ENCODE data around the gene MTUS2. TPM values are rescaled to one million over a fixed set of nuclear protein-coding genes. Genes with fewer than 3 reads are reported as not detected.

Gene MTUS2
- total and polyA plus RNA-seq, 7 experiments from 2014 or later: 0.05 to 0.83 TPM; not detected in 5

DNA sequence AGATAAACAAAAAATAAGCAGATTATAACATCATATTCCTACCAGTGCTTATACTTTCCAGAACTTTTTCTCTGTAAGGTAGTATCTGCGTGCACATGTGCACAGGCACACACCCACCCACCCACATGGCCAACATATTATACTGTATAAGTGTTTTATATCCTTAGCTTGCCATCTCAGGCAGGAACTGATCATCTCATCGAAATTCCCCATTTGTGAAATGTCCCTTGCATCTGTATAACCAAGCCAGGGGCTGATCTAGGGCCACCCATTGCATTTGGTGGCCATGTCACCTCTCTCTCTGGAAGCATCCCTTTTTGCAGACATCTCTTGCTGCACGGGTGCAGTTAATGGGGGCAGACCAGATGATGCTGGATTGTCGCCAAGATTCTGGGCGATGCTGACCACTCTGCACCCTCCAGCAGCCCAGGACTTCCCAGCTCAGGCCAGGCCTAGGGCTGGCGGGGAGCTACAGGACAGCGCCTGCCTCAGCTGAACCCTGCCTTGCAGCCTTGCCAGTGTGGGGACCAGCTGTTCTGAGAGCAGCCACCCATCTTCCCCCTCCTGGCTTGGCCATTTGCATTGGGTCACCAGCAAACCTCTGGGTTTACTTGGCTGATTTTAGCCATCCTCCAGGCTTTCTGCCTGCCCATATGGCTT is 679.5 kb downstream of the MTUS2 start:
- no peak overlapping the region for H3K4me3 Mint-ChIP-seq
- peaks cover 0 to 13% (median 7%) of the 10 kb centered on the region in 7 donors for H3K4me1 Mint-ChIP-seq
- H3K27ac Mint-ChIP-seq: no peak overlapping the region
- Histone ChIP-seq H3K27me3 (ENCODE audit: control insufficient read depth in 2 of 2, insufficient read depth in 2 of 2, low read length in 2 of 2) (no peaks in the 10 kb centered on the region), H3K36me3 (ENCODE audit: control insufficient read depth in 2 of 3, insufficient read depth in 3 of 3, low read length in 3 of 3) (no peaks in the 10 kb centered on the region), H3K27ac (ENCODE audit: low read depth, low read length) (no peak overlapping the region), H3K4me1 (ENCODE audit: control insufficient read depth in 2 of 2, insufficient read depth in 2 of 2, low read length in 2 of 2) (no peaks in the 10 kb centered on the region), H3K9me3 (ENCODE audit: control insufficient read depth in 2 of 3, low read length in 3 of 3) (no peaks in the 10 kb centered on the region), H3K4me3 (ENCODE audit: low read length) (no peak overlapping the region)
- H3K27me3 Mint-ChIP-seq: peaks cover 25 to 37% (median 27%) of the 10 kb centered on the region in 5 donors
- ChIA-PET CTCF (no interaction called here), POLR2A (no interaction called here)
- no peaks in the 10 kb centered on the region for H3K9me3 Mint-ChIP-seq
- H3K36me3 Mint-ChIP-seq: no peaks in the 10 kb centered on the region
- intact Hi-C loops (cut with micrococcal nuclease): no loop called here
- ATAC-seq (no peak), DNase-seq (no peak)

DNA sequence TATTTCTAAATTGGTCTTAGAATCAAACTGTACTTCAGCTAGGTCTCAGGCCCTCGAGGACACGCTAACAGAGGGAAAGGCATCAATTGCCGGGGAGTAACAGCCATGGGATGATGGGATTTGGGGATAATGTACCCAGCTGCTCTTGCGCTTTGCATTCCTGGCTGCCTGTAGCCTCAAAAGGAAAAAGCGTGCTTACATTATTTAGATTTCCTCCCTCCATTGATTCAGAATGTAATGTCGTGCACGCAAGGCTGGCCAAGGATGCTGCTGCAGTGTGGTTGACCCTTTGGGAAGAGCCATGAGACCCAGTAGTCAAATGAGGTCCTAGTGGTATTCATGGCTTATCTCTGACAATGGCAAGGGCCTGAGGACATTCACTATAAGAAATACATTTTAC is 680.2 kb downstream of the MTUS2 start:
- POLR2A ChIA-PET: no interaction called here
- no peak overlapping the region for H3K27ac Mint-ChIP-seq
- ATAC-seq (no peak), DNase-seq (no peak)
- intact Hi-C loops (cut with micrococcal nuclease): no loop called here
- H3K27me3 Mint-ChIP-seq: peaks cover 25 to 37% (median 27%) of the 10 kb centered on the region in 5 donors
- peaks cover 0 to 13% (median 7%) of the 10 kb centered on the region in 7 donors for H3K4me1 Mint-ChIP-seq
- CTCF ChIA-PET: no interaction called here
- H3K4me1 ChIP-seq (ENCODE audit: control insufficient read depth in 2 of 2, insufficient read depth in 2 of 2, low read length in 2 of 2): no peaks in the 10 kb centered on the region
- H3K36me3 Mint-ChIP-seq: no peaks in the 10 kb centered on the region
- no peaks in the 10 kb centered on the region for H3K27me3 ChIP-seq (ENCODE audit: control insufficient read depth in 2 of 2, insufficient read depth in 2 of 2, low read length in 2 of 2)
- no peaks in the 10 kb centered on the region for H3K9me3 ChIP-seq (ENCODE audit: control insufficient read depth in 2 of 3, low read length in 3 of 3)
- H3K27ac ChIP-seq (ENCODE audit: low read depth, low read length): no peak overlapping the region
- no peak overlapping the region for H3K4me3 ChIP-seq (ENCODE audit: low read length)
- H3K4me3 Mint-ChIP-seq: no peak overlapping the region
- no peaks in the 10 kb centered on the region for H3K36me3 ChIP-seq (ENCODE audit: control insufficient read depth in 2 of 3, insufficient read depth in 3 of 3, low read length in 3 of 3)
- H3K9me3 Mint-ChIP-seq: no peaks in the 10 kb centered on the region

DNA sequence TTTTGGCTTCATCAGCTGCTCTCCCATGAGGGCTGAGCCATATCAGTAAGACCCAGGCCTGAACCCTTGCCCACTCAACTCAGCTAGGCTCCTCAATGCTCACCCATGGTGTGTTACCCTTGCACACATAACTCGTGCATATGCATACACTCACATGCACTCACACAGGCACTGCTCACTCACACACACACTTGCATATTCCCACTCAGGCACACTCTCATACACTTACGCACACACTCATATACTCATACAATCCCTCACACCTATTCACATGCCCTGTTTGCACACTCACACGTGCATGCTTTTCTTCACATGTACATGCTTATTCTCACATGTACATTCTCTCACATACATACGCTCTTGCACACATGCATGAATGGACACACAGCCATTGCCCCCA is 681.5 kb downstream of the MTUS2 start:
- Mint-ChIP-seq H3K27ac (no peak overlapping the region), H3K27me3 (peaks cover 13 to 24% (median 15%) of the 10 kb centered on the region in 5 donors), H3K9me3 (no peaks in the 10 kb centered on the region), H3K4me3 (no peak overlapping the region), H3K36me3 (no peaks in the 10 kb centered on the region), H3K4me1 (peaks cover 0 to 7% (median 5%) of the 10 kb centered on the region in 7 donors)
- Histone ChIP-seq H3K27ac (ENCODE audit: low read depth, low read length) (no peak overlapping the region), H3K4me1 (ENCODE audit: control insufficient read depth in 2 of 2, insufficient read depth in 2 of 2, low read length in 2 of 2) (no peaks in the 10 kb centered on the region), H3K4me3 (ENCODE audit: low read length) (no peak overlapping the region), H3K9me3 (ENCODE audit: control insufficient read depth in 2 of 3, low read length in 3 of 3) (no peaks in the 10 kb centered on the region), H3K36me3 (ENCODE audit: control insufficient read depth in 2 of 3, insufficient read depth in 3 of 3, low read length in 3 of 3) (no peaks in the 10 kb centered on the region), H3K27me3 (ENCODE audit: control insufficient read depth in 2 of 2, insufficient read depth in 2 of 2, low read length in 2 of 2) (no peaks in the 10 kb centered on the region)
- ChIA-PET POLR2A (no interaction called here), CTCF (no interaction called here)
- intact Hi-C loops (cut with micrococcal nuclease): no loop called here
- no peak for DNase-seq
- ATAC-seq: peak; percentile 10

DNA sequence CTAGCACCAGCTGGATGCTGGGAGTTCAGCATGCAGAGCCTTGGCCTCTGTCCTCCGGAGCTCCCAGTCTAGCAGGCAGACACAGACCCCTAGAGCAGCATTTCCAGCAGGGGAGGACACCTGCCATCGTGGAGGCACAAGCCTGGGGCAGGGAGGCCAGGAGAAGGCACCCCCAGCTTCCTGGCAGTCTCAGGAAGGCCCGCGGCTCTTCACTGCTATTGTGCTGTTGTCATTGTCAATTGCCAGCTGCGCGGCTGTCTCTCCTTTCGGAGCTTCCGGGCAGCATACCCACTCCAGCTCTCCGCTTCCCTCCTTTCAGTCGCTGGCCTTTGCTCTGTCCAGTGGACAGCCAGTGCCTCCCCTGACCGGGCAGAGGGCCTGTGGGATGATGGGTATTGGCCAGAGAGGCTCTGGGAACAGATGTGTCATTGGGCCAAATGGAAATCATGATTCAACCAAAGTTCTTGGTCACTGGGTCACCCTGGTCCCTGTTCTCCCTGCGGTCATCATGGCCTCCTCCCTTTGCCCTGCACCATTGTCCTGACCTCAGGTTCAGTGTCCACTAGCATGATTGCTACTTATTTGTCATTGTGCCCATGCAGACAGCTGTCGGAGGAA is 682.4 kb downstream of the MTUS2 start:
- Mint-ChIP-seq H3K27me3 (peaks cover 12 to 18% (median 13%) of the 10 kb centered on the region in 5 donors), H3K4me1 (peaks cover 0 to 7% (median 4%) of the 10 kb centered on the region in 7 donors), H3K4me3 (no peak overlapping the region), H3K36me3 (no peaks in the 10 kb centered on the region), H3K27ac (no peak overlapping the region), H3K9me3 (no peaks in the 10 kb centered on the region)
- no peak overlapping the region for H3K4me3 ChIP-seq (ENCODE audit: low read length)
- ATAC-seq (no peak), DNase-seq (no peak)
- CTCF ChIA-PET: interaction anchor here (1.0 to 1.1 kb wide), 2 partner anchors 16 to 610 kb away, joined by 3 read pairs; no protein-coding TSS in a partner anchor
- H3K27ac ChIP-seq (ENCODE audit: low read depth, low read length): no peak overlapping the region
- H3K4me1 ChIP-seq (ENCODE audit: control insufficient read depth in 2 of 2, insufficient read depth in 2 of 2, low read length in 2 of 2): no peaks in the 10 kb centered on the region
- H3K27me3 ChIP-seq (ENCODE audit: control insufficient read depth in 2 of 2, insufficient read depth in 2 of 2, low read length in 2 of 2): no peaks in the 10 kb centered on the region
- no peaks in the 10 kb centered on the region for H3K9me3 ChIP-seq (ENCODE audit: control insufficient read depth in 2 of 3, low read length in 3 of 3)
- intact Hi-C loops (cut with micrococcal nuclease): no loop called here
- H3K36me3 ChIP-seq (ENCODE audit: control insufficient read depth in 2 of 3, insufficient read depth in 3 of 3, low read length in 3 of 3): no peaks in the 10 kb centered on the region
- POLR2A ChIA-PET: no interaction called here

DNA sequence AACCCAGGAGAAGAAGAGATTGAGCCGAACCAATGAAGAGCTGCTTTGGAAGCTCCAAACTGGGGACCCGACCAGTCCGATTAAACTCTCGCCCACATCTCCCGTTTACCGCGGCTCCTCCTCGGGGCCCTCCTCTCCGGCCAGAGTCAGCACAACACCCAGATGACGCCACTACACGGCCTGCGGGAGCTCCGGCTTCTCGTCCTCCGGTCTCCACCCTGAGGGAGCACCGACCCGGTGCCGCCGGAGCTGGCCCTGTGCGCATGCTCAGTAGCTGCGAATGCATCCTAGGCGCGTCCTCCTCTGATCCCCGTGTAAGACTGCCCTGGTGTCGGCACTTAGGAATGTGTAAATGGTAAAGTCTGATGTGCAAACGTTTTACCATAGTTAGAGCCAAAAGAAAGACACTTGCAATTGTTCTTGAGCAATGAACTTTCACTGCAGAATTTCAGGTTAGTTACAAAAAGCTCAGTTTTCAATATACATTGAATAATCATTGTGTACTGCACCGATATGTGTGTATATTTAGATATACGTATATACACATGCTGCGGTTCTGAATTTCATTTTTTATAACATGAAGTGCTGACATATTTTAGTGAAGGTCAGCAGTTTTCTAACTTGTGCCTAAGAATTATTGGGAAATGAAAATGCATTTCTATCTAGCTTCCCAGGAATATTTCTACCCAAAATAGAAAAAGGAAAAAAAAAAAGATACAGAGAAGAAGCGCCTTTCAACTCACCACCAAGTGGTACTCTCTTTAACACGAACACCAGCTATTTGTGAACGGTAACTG is 683.1 kb downstream of the MTUS2 start:
- DNase-seq: no peak
- H3K36me3 ChIP-seq (ENCODE audit: control insufficient read depth in 2 of 3, insufficient read depth in 3 of 3, low read length in 3 of 3): no peaks in the 10 kb centered on the region
- no peak overlapping the region for H3K4me3 ChIP-seq (ENCODE audit: low read length)
- H3K27ac ChIP-seq (ENCODE audit: low read depth, low read length): no peak overlapping the region
- Mint-ChIP-seq H3K9me3 (no peaks in the 10 kb centered on the region), H3K27ac (no peak overlapping the region), H3K27me3 (peaks cover 12 to 16% (median 13%) of the 10 kb centered on the region in 5 donors), H3K4me3 (no peak overlapping the region), H3K4me1 (peaks cover 0 to 7% (median 4%) of the 10 kb centered on the region in 7 donors), H3K36me3 (no peaks in the 10 kb centered on the region)
- no peaks in the 10 kb centered on the region for H3K27me3 ChIP-seq (ENCODE audit: control insufficient read depth in 2 of 2, insufficient read depth in 2 of 2, low read length in 2 of 2)
- CTCF ChIA-PET: interaction anchor here (0.7 to 1.1 kb wide), 3 partner anchors 15 to 610 kb away, joined by 3 read pairs; no protein-coding TSS in a partner anchor
- no peaks in the 10 kb centered on the region for H3K4me1 ChIP-seq (ENCODE audit: control insufficient read depth in 2 of 2, insufficient read depth in 2 of 2, low read length in 2 of 2)
- intact Hi-C loops (cut with micrococcal nuclease): no loop called here
- POLR2A ChIA-PET: no interaction called here
- no peaks in the 10 kb centered on the region for H3K9me3 ChIP-seq (ENCODE audit: control insufficient read depth in 2 of 3, low read length in 3 of 3)
- ATAC-seq: no peak

DNA sequence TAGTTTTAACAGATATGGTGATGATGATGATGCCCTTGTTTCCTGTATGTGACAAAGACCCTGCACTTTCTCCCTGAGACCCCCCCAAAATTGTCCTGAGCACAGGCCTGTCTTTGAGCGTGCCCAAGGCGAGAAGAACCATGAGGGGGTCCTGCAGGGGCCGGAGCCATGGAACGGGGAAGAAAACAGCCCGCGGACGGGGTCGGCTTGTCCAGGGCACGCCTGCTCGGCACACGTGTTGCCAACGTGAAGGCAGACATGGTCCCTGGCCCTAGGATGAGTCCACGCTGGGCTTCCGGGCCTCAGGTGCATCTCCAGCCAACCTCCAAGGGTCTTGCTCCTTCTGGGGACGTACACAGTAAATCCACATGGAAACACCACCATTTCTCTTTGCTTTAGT is 684.6 kb downstream of the MTUS2 start:
- Histone ChIP-seq H3K27me3 (ENCODE audit: control insufficient read depth in 2 of 2, insufficient read depth in 2 of 2, low read length in 2 of 2) (no peaks in the 10 kb centered on the region), H3K4me1 (ENCODE audit: control insufficient read depth in 2 of 2, insufficient read depth in 2 of 2, low read length in 2 of 2) (no peaks in the 10 kb centered on the region), H3K9me3 (ENCODE audit: control insufficient read depth in 2 of 3, low read length in 3 of 3) (no peaks in the 10 kb centered on the region), H3K36me3 (ENCODE audit: control insufficient read depth in 2 of 3, insufficient read depth in 3 of 3, low read length in 3 of 3) (no peaks in the 10 kb centered on the region), H3K27ac (ENCODE audit: low read depth, low read length) (no peak overlapping the region), H3K4me3 (ENCODE audit: low read length) (no peak overlapping the region)
- Mint-ChIP-seq H3K27me3 (peaks cover 12 to 16% (median 13%) of the 10 kb centered on the region in 5 donors), H3K4me3 (no peak overlapping the region), H3K4me1 (peaks cover 0 to 7% (median 4%) of the 10 kb centered on the region in 7 donors), H3K9me3 (no peaks in the 10 kb centered on the region), H3K27ac (no peak overlapping the region), H3K36me3 (no peaks in the 10 kb centered on the region)
- POLR2A ChIA-PET: no interaction called here
- no peak for ATAC-seq
- intact Hi-C loops (cut with micrococcal nuclease): loop anchor here in 1 of 2 donors (5.0 kb wide), 3 partner anchors 343 to 963 kb away; partner anchors contain the start of gene HMGB1
- DNase-seq: no peak
- CTCF ChIA-PET: interaction anchor here (1.0 kb wide), 1 partner anchor 29 kb away, joined by 3 read pairs; no protein-coding TSS in a partner anchor
